Heart left ventricle (tissue), 13 donors: ENCODE measurements around the gene MED27.
"Not testable (repeated sequence)": the region's sequence is repeated elsewhere in the genome, so short reads cannot be mapped to it uniquely, and the experiment has no call there.

Experiments
- POLR2A ChIP-seq, 2 donors: fragments of 450-650 bp; IDR thresholded peaks; one replicate each; pipeline ENCODE4 v1.6.1; 2017; ENCODE audit warnings: antibody characterized with exemption in 2 of 2, mild to moderate bottlenecking in 2 of 2, moderate library complexity in 2 of 2
- TF ChIP-seq, protein P1 (sequence below), 12 donors: fragments of 200-600 bp; sonication (generic) in 4 of 12; IDR thresholded peaks; one replicate each; pipeline versions ENCODE4 v1.5.0 to v1.8.0; 2018 to 2022; ENCODE audit warnings: antibody characterized with exemption in 12 of 12, mild to moderate bottlenecking in 5 of 12
- donor health status: ischemic (EF 13 %, LVEDD 7.1; RV severe dilation, severe dysfunction).
- donor health status: DM: no; HTN: yes; CAD: no.
- donor health status: DM: no; HTN: no; CAD: no.
- donor health status: ischemic (EF 25% LVEDD 6.9; RV normal size, moderate dysfunction).
- donor health status: ischemic (EF 25% LVEDD 5.7; RV mildly dilated, moderate dysfunction).
- donor health status: ischemic (EF 35%, LVEDD 5.7; RV mildly dilated, moderate dysfunction).
- donor health status: nonischemic (EF 11% LVEDD 7.7; RV severe dilation, severe dysfunction).
- donor health status: DM: yes; HTN: yes; CAD: no.
- donor health status: PGD.
- donor health status: ischemic (EF 29% LVEDD 5.4; RV normal size, mild dysfunction).
- donor health status: nonischemic (EF 23%, LVEDD 6.1; RV moderate dilation, normal function).

DNA sequence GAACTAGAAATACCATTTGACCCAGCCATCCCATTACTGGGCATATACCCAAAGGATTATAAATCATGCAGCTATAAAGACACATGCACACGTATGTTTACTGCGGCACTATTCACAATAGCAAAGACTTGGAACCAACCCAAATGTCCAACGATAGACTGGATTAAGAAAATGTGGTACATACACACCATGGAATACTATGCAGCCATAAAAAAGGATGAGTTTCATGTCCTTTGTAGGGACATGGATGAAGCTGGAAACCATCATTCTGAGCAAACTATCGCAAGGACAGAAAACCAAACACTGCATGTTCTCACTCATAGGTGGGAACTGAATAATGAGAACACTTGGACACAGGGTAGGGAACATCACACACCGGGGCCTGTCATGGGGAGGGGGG is 158.0 kb downstream of the MED27 start:
- TF ChIP-seq, protein P1, sequence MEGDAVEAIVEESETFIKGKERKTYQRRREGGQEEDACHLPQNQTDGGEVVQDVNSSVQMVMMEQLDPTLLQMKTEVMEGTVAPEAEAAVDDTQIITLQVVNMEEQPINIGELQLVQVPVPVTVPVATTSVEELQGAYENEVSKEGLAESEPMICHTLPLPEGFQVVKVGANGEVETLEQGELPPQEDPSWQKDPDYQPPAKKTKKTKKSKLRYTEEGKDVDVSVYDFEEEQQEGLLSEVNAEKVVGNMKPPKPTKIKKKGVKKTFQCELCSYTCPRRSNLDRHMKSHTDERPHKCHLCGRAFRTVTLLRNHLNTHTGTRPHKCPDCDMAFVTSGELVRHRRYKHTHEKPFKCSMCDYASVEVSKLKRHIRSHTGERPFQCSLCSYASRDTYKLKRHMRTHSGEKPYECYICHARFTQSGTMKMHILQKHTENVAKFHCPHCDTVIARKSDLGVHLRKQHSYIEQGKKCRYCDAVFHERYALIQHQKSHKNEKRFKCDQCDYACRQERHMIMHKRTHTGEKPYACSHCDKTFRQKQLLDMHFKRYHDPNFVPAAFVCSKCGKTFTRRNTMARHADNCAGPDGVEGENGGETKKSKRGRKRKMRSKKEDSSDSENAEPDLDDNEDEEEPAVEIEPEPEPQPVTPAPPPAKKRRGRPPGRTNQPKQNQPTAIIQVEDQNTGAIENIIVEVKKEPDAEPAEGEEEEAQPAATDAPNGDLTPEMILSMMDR (IDR thresholded peaks at IDR 0.05): not testable (repeated sequence)
- not testable (repeated sequence) for TF ChIP-seq POLR2A (IDR thresholded peaks at IDR 0.05)
